ACC112 (cell line): Measurements from ENCODE around the gene MAT2A.

Experiments used
- H2AFZ ChIP-seq: fragments of 200-600 bp; sonication (generic); one replicate; pipeline ENCODE4 v1.6.0; 2017; ENCODE audit warnings: antibody characterized with exemption, low read length; ENCODE audit not compliant: unreplicated experiment
- H3K27ac ChIP-seq: fragments of 200-600 bp; sonication (generic); 2 replicates; pipeline ENCODE4 v1.5.1; 2014; ENCODE audit warnings: low read depth, mild to moderate bottlenecking, antibody characterized with exemption, low read length, moderate library complexity
- H3K27me3 ChIP-seq: fragments of 200-600 bp; sonication (generic); 2 replicates; pipeline ENCODE4 v1.6.1; 2014; ENCODE audit warnings: mild to moderate bottlenecking, antibody characterized with exemption, low read length, moderate library complexity, mixed read lengths; ENCODE audit not compliant: insufficient read depth
- H3K36me3 ChIP-seq: fragments of 200-600 bp; sonication (generic); 2 replicates; pipeline ENCODE4 v1.6.1; 2016; ENCODE audit warnings: mild to moderate bottlenecking, antibody characterized with exemption, low read length, moderate library complexity, mixed read lengths; ENCODE audit not compliant: insufficient read depth
- H3K4me1 ChIP-seq: fragments of 200-600 bp; sonication (generic); one replicate; pipeline ENCODE4 v1.6.1; 2016; ENCODE audit warnings: low read length, mixed read lengths; ENCODE audit not compliant: insufficient read depth, unreplicated experiment, control insufficient read depth
- H3K4me3 ChIP-seq: fragments of 200-600 bp; sonication (generic); 2 replicates; pipeline ENCODE4 v1.5.1; 2014; ENCODE audit warnings: mild to moderate bottlenecking, low read depth, low read length
- H3K79me2 ChIP-seq: fragments of 200-600 bp; sonication (generic); one replicate; pipeline ENCODE4 v1.6.0; 2016; ENCODE audit warnings: low read length; ENCODE audit not compliant: control insufficient read depth, unreplicated experiment, insufficient read depth

Gene MAT2A

GRCh38 chr2:85525029-85525428 lies 13.9 kb upstream of the MAT2A start:
- Histone ChIP-seq H2AFZ (no peak overlapping the region), H3K36me3 (no peaks in the 10 kb centered on the region), H3K4me1 (no peaks in the 10 kb centered on the region), H3K79me2 (no peaks in the 10 kb centered on the region), H3K4me3 (no peak overlapping the region), H3K27me3 (peaks cover 5% of the 10 kb centered on the region; the same call in 1 of the 2 replicates), H3K27ac (no peak overlapping the region)

- Histone ChIP-seq H3K4me3 (no peak overlapping the region), H3K27me3 (peaks cover 5% of the 10 kb centered on the region; the same call in 1 of the 2 replicates), H2AFZ (no peak overlapping the region), H3K4me1 (no peaks in the 10 kb centered on the region), H3K36me3 (no peaks in the 10 kb centered on the region), H3K27ac (no peak overlapping the region), H3K79me2 (no peaks in the 10 kb centered on the region)
These were observed 13.4 kb upstream of the MAT2A start for GRCh38 chr2:85525567-85525966.

- no peak overlapping the region for H2AFZ ChIP-seq
- peaks cover 5% of the 10 kb centered on the region; the same call in 1 of the 2 replicates for H3K27me3 ChIP-seq
- no peak overlapping the region for H3K27ac ChIP-seq
- no peaks in the 10 kb centered on the region for H3K79me2 ChIP-seq
- H3K4me1 ChIP-seq: no peaks in the 10 kb centered on the region
- H3K36me3 ChIP-seq: no peaks in the 10 kb centered on the region
- no peak overlapping the region for H3K4me3 ChIP-seq
These were observed 11.2 kb upstream of the MAT2A start for GRCh38 chr2:85527787-85528186.

GRCh38 chr2:85528355-85528754 lies 10.6 kb upstream of the MAT2A start:
- Histone ChIP-seq H3K27ac (no peak overlapping the region), H3K4me1 (no peaks in the 10 kb centered on the region), H3K27me3 (peaks cover 5% of the 10 kb centered on the region; the same call in 1 of the 2 replicates), H3K36me3 (no peaks in the 10 kb centered on the region), H3K79me2 (no peaks in the 10 kb centered on the region), H2AFZ (no peak overlapping the region), H3K4me3 (no peak overlapping the region)

GRCh38 chr2:85529809-85530208 lies 9.2 kb upstream of the MAT2A start:
- no peaks in the 10 kb centered on the region for H3K79me2 ChIP-seq
- H3K27ac ChIP-seq: no peak overlapping the region
- H3K36me3 ChIP-seq: no peaks in the 10 kb centered on the region
- H3K4me1 ChIP-seq: no peaks in the 10 kb centered on the region
- H3K4me3 ChIP-seq: no peak overlapping the region
- H3K27me3 ChIP-seq: peaks cover 5% of the 10 kb centered on the region; the same call in 1 of the 2 replicates
- no peak overlapping the region for H2AFZ ChIP-seq

GRCh38 chr2:85531589-85531988 lies 7.4 kb upstream of the MAT2A start:
- H3K4me1 ChIP-seq: peaks cover 4% of the 10 kb centered on the region
- no peak overlapping the region for H2AFZ ChIP-seq
- H3K27me3 ChIP-seq: peaks cover 5% of the 10 kb centered on the region; the same call in 1 of the 2 replicates
- H3K36me3 ChIP-seq: no peaks in the 10 kb centered on the region
- no peaks in the 10 kb centered on the region for H3K79me2 ChIP-seq
- no peak overlapping the region for H3K4me3 ChIP-seq
- no peak overlapping the region for H3K27ac ChIP-seq

GRCh38 chr2:85534099-85534498 lies 4.9 kb upstream of the MAT2A start:
- Histone ChIP-seq H3K27me3 (no peaks in the 10 kb centered on the region), H3K27ac (no peak overlapping the region), H3K4me3 (no peak overlapping the region), H3K36me3 (no peaks in the 10 kb centered on the region), H3K79me2 (peaks cover 19% of the 10 kb centered on the region), H2AFZ (no peak overlapping the region), H3K4me1 (peaks cover 15% of the 10 kb centered on the region)

GRCh38 chr2:85534881-85535280 lies 4.1 kb upstream of the MAT2A start:
- peaks cover 15% of the 10 kb centered on the region for H3K4me1 ChIP-seq
- peaks cover 2% of the 10 kb centered on the region; the same call in 1 of the 2 replicates for H3K36me3 ChIP-seq
- no peak overlapping the region for H3K4me3 ChIP-seq
- H3K79me2 ChIP-seq: peaks cover 26% of the 10 kb centered on the region
- no peak overlapping the region for H2AFZ ChIP-seq
- H3K27me3 ChIP-seq: no peaks in the 10 kb centered on the region
- H3K27ac ChIP-seq: no peak overlapping the region

GRCh38 chr2:85536479-85536878 lies 2.5 kb upstream of the MAT2A start:
- Histone ChIP-seq H3K27me3 (no peaks in the 10 kb centered on the region), H2AFZ (no peak overlapping the region), H3K79me2 (peaks cover 42% of the 10 kb centered on the region), H3K4me3 (peak overlapping the region; percentile 90; the same call in 1 of the 2 replicates), H3K27ac (no peak overlapping the region), H3K36me3 (peaks cover 18% of the 10 kb centered on the region), H3K4me1 (peaks cover 15% of the 10 kb centered on the region)

- Histone ChIP-seq H3K4me3 (peak overlapping the region; percentile 90), H3K27ac (peak overlapping the region; percentile 96), H2AFZ (peak overlapping the region; percentile 64), H3K79me2 (peaks cover 56% of the 10 kb centered on the region), H3K27me3 (no peaks in the 10 kb centered on the region), H3K4me1 (peaks cover 29% of the 10 kb centered on the region), H3K36me3 (peaks cover 32% of the 10 kb centered on the region)
These were observed 1.1 kb upstream of the MAT2A start for GRCh38 chr2:85537600-85538506.
